Spleen (tissue), 11 donors: Measurements from ENCODE around the gene IMPA2. TPM values are rescaled to one million over a fixed set of nuclear protein-coding genes. Genes with fewer than 3 reads are reported as not detected.

Experiments used
- DNase-seq: peaks from one replicate; pipeline ENCODE4 v3.0.0-alpha.2; 2020
- H3K27ac ChIP-seq, 8 donors: fragments of 200-600 bp; sonication (generic) in 7 of 8; 1 replicate in 4 of 8; 2 replicates in 4 of 8; pipeline versions ENCODE4 v1.5.0 to v1.8.0; 2016 to 2021; ENCODE audit warnings: inconsistent platforms in 4 of 8, mild to moderate bottlenecking in 4 of 8, moderate library complexity in 1 of 8
- H3K27me3 ChIP-seq, 7 donors: fragments of 200-600 bp; sonication (generic) in 6 of 7; replicated peaks in 1 of 7; 1 replicate in 4 of 7; 2 replicates in 3 of 7; pipeline versions ENCODE4 v1.5.0 to v1.8.0; 2016 to 2021; ENCODE audit warnings: inconsistent platforms in 3 of 7, mild to moderate bottlenecking in 1 of 7
- H3K36me3 ChIP-seq, 6 donors: fragments of 200-600 bp; sonication (generic) in 5 of 6; 1 replicate in 4 of 6; 2 replicates in 2 of 6; pipeline versions ENCODE4 v1.5.0 to v1.8.0; 2016 to 2021; ENCODE audit warnings: inconsistent platforms in 2 of 6
- H3K4me1 ChIP-seq, 6 donors: fragments of 200-600 bp; sonication (generic) in 5 of 6; 1 replicate in 3 of 6; 2 replicates in 3 of 6; pipeline versions ENCODE4 v1.5.0 to v1.8.0; 2016 to 2021; ENCODE audit warnings: inconsistent platforms in 3 of 6
- H3K4me3 ChIP-seq, 8 donors: fragments of 200-600 bp; sonication (generic) in 7 of 8; 1 replicate in 4 of 8; 2 replicates in 4 of 8; pipeline versions ENCODE4 v1.5.0 to v1.8.0; 2016 to 2021; ENCODE audit warnings: inconsistent platforms in 4 of 8, mild to moderate bottlenecking in 4 of 8, moderate library complexity in 2 of 8
- H3K9me3 ChIP-seq, 8 donors: fragments of 200-600 bp; sonication (generic) in 7 of 8; 1 replicate in 4 of 8; 2 replicates in 4 of 8; pipeline versions ENCODE4 v1.5.0 to v1.8.0; 2016 to 2021; ENCODE audit warnings: inconsistent platforms in 4 of 8
- CTCF ChIP-seq, 11 experiments: fragments of 200-600 bp in 7 of 11; fragments of 450-650 bp in 4 of 11; sonication (generic) in 4 of 11; IDR thresholded peaks in 8 of 11; conservative IDR thresholded peaks in 3 of 11; 1 replicate in 7 of 11; 2 replicates in 4 of 11; pipeline versions ENCODE4 v1.4.0 to v1.8.0; 2016 to 2021; ENCODE audit warnings: antibody characterized with exemption in 11 of 11, inconsistent platforms in 4 of 11, mild to moderate bottlenecking in 1 of 11
- POLR2A ChIP-seq, 3 donors: fragments of 450-650 bp; IDR thresholded peaks; one replicate each; pipeline ENCODE4 v1.5.1; 2017; ENCODE audit warnings: antibody characterized with exemption in 3 of 3, mild to moderate bottlenecking in 1 of 3
- POLR2AphosphoS5 ChIP-seq, 3 donors: sonication (generic); formaldehyde crosslinking; IDR thresholded peaks; one replicate each; pipeline ENCODE4 v1.5.1; 2017; ENCODE audit warnings: antibody characterized with exemption in 3 of 3
- WGBS, 5 donors: extraction: QIAGEN DNeasy Blood & Tissue Kit in 3 of 5; methylation state at CpG; one replicate each; pipeline versions ENCODE4 v1.1.5 to v1.1.7; 2013 to 2018; 5-methylcytosine and 5-hydroxymethylcytosine counted together
- intact Hi-C: fragments of 100-400 bp; cut with DNase I; formaldehyde crosslinking; loops from one replicate; pipeline ENCODE4 v1.15.0; 2023; ENCODE audit warnings: low total_unique reads
- polyA plus RNA-seq, 3 donors: library from polyadenylated mRNA; stranded (reverse); fragments of 200-250 nt; gene quantifications; one replicate each; pipeline ENCODE4 v1.2.1, GENCODE V29; 2013
- total RNA-seq, 7 donors: library from RNA; depleted of rRNA in 3 of 7; stranded (reverse); fragments of >200 nt in 3 of 7; fragmentation: NEBNext Ultra II Directional in 4 of 7; extraction: Animal tissue kit (Norgen Biotek cat#: 25700) in 4 of 7; gene quantifications; one replicate each; pipeline versions ENCODE4 v1.1.0 to v1.2.1, GENCODE V29; 2016 to 2021
- donor health status: healthy with polysubstance abuse.
- donor health status: DM: no; HTN: no; CAD: no; lungs with moderate emphysema.
- donor health status: DM: no; HTN: no; CAD: no.
- donor health status: Bipolar disorder and iron deficiency.
- donor health status: healthy.
- donor health status: DM: no; HTN: no; CAD: no.
- donor health status: DM: yes; HTN: yes; CAD: no.

IMPA2 gene
- total and polyA plus RNA-seq, 10 donors, result 11.1 to 60.7 (median 32.9) TPM

- Histone ChIP-seq H3K4me3 (no peak overlapping the region), H3K27ac (peak overlapping the region in 5 of 8 donors; percentile 8 to 81 (median 67)), H3K9me3 (no peaks in the 10 kb centered on the region), H3K27me3 (no peaks in the 10 kb centered on the region), H3K36me3 (no peaks in the 10 kb centered on the region), H3K4me1 (peaks cover 0 to 5% (median 0%) of the 10 kb centered on the region in 6 donors)
- TF ChIP-seq CTCF (IDR thresholded peaks at IDR 0.05 in 8 of 11, conservative IDR thresholded peaks at IDR 0.05 in 3 of 11) (no peak), POLR2AphosphoS5 (IDR thresholded peaks at IDR 0.05) (no peak), POLR2A (IDR thresholded peaks at IDR 0.05) (no peak)
- 67 to 84% (median 77%) methylated on average over 26 to 35 of the region's 35 CpGs for WGBS, 5 donors
- DNase-seq, result no peak
- intact Hi-C loops, result no loop called here
Measured at GRCh38 chr18:11972371-11973174, 8.7 kb upstream of the IMPA2 start.

DNA sequence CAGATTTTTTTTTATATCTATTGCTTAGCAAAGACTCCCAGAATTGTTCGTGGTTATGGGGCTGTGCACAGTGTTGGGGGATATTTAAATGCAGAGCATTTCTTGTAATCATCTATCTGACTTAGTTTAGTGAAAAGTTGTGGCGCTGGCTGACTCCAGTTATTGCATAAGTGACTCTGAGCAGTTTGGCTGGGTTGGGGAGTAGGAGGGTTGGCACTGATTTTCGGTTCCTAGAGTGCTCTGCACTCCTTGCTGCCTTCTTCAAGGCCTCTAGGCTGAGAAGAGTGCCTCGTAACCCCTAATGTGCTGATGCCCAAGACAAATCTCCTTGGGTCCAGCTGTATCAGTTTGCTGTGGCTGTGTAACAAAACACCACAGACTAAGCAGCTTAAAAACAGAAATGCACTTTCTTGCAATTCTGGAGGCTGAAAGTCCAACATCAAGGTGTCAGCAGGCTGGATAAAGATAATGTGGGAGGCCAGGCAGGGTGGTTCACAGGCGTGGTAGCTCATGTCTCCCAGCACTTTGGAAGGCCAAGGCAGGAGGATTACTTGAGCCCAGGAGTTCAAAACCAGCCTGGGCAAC is 6.5 kb upstream of the IMPA2 start:
- no peak for TF ChIP-seq POLR2AphosphoS5 (IDR thresholded peaks at IDR 0.05)
- no peak for TF ChIP-seq POLR2A (IDR thresholded peaks at IDR 0.05)
- TF ChIP-seq CTCF (IDR thresholded peaks at IDR 0.05 in 8 of 11, conservative IDR thresholded peaks at IDR 0.05 in 3 of 11), result no peak
- H3K27me3 ChIP-seq, result no peaks in the 10 kb centered on the region
- 57 to 82% (median 74%) methylated on average over 5 of the region's 5 CpGs for WGBS, 5 donors
- H3K4me1 ChIP-seq, result peaks cover 0 to 14% (median 3%) of the 10 kb centered on the region in 6 donors
- intact Hi-C loops, result no loop called here
- no peak for DNase-seq
- no peak overlapping the region for H3K27ac ChIP-seq
- H3K9me3 ChIP-seq, result no peaks in the 10 kb centered on the region
- no peak overlapping the region for H3K4me3 ChIP-seq
- no peaks in the 10 kb centered on the region for H3K36me3 ChIP-seq

DNA sequence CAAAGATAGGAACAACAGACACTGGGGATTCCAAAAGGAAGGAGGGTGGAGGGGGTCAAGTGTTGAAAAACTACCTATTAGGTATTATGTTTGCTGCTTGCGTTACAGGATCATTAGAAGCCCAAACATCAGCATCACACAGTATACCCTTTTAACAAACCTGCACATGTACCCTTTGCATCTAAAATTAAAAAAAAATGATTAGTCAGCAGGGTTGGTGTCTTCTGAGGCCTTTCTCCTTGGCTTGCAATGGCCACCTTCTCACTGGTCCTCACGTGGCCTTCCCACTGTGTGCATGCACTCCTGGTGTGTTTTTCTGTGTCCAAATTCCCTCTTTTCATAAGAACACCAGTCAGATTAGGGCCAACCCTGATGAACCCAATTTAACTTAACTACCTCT is 5.6 kb upstream of the IMPA2 start:
- Histone ChIP-seq H3K27ac (no peak overlapping the region), H3K27me3 (no peaks in the 10 kb centered on the region), H3K4me3 (no peak overlapping the region), H3K4me1 (peaks cover 0 to 23% (median 9%) of the 10 kb centered on the region in 6 donors), H3K36me3 (no peaks in the 10 kb centered on the region), H3K9me3 (no peaks in the 10 kb centered on the region)
- TF ChIP-seq POLR2A (IDR thresholded peaks at IDR 0.05) (no peak), CTCF (IDR thresholded peaks at IDR 0.05 in 8 of 11, conservative IDR thresholded peaks at IDR 0.05 in 3 of 11) (no peak), POLR2AphosphoS5 (IDR thresholded peaks at IDR 0.05) (no peak)
- intact Hi-C loops, result no loop called here
- no peak for DNase-seq
- 84 to 90% (median 88%) methylated on average over 2 of the region's 2 CpGs for WGBS, 5 donors
